ENCODE results near the gene MMP24OS. TPM values are rescaled to one million over a fixed set of nuclear protein-coding genes. Genes with fewer than 3 reads are reported as not detected.

The MMP24OS gene
- total RNA-seq, 1 experiment from 2014 or later: 59.6 TPM

DNA sequence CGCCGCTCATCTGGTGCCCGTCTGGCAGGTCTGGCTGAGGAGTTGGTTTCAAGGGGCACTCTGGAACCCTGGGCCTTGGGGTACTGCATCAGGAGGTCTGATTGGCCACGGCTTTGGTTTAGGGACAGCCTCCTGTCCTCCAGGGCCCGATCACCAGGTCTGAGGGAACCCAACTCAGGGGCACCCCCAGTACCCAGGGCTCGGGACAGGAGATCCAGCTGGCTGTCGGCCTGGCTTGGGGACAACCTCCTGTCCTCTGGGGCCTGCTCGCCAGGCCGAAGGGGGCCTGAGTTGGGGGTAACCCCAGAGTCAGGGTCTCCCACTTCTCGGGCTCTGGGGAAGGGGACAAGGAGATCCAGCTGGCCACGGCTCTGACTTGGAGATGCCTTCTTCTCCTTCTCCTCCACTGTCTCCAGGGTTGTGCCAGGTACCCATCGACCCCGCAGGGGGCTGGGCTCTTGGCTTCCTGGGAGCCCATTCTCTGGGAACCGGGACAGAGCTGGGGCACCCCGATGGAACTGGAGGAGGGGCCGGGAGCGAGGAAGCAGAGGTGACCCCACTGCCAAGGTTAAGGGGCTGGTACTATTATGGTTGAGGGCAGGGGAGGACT lies 9.1 kb upstream of the MMP24OS start:
- no peaks in the 10 kb centered on the region for H4K20me1 ChIP-seq (ENCODE audit: insufficient read depth)
- peaks cover 25% of the 10 kb centered on the region for H3K79me2 ChIP-seq (ENCODE audit: insufficient read depth, low read length)
- ChIA-PET RAD21 (ENCODE audit: low non-redundant PET in 1 of 2, low total read pairs in 2 of 2, uncharacterized antibody in 2 of 2, unreplicated experiment in 2 of 2) (no interaction called here), CTCF (no interaction called here), POLR2A (no interaction called here)
- no peaks in the 10 kb centered on the region for H3K27me3 ChIP-seq (ENCODE audit: insufficient read depth, low read length)
- no peak overlapping the region for H3K4me3 ChIP-seq (replicated peaks in 1 of 2; ENCODE audit: low read depth in 1 of 2, low read length in 2 of 2)
- no peak overlapping the region for H3K27ac ChIP-seq (ENCODE audit: low read depth, low read length)
- no peak overlapping the region for H3K4me2 ChIP-seq (ENCODE audit: low read length)
- peaks cover 8 to 23% of the 10 kb centered on the region in 2 experiments; a peak in 3 of 4 replicates for H3K4me1 ChIP-seq (ENCODE audit: control insufficient read depth in 1 of 2, insufficient read depth in 2 of 2, low read length in 2 of 2)
- DNase-seq (ENCODE audit: low read depth, low spot score) (no peak), ATAC-seq (no peak)
- no TSS peak for BruUV-seq (replicated peaks)
- peaks cover 2 to 9% of the 10 kb centered on the region in 2 experiments; a peak in 3 of 4 replicates for H3K36me3 ChIP-seq (ENCODE audit: control insufficient read depth in 1 of 2, insufficient read depth in 2 of 2, low read length in 2 of 2)
- no peaks in the 10 kb centered on the region for H3K9me3 ChIP-seq (ENCODE audit: control insufficient read depth in 1 of 2, insufficient read depth in 1 of 2, low read depth in 1 of 2, low read length in 2 of 2)
- H2AFZ ChIP-seq (ENCODE audit: low read depth, low read length, poor library complexity, severe bottlenecking): no peak overlapping the region
- H3K9me2 ChIP-seq (ENCODE audit: insufficient read depth): no peaks in the 10 kb centered on the region
- H3K9ac ChIP-seq (ENCODE audit: low read length): no peak overlapping the region
- intact Hi-C loops (cut with micrococcal nuclease): no loop called here
- TF ChIP-seq, protein P1, sequence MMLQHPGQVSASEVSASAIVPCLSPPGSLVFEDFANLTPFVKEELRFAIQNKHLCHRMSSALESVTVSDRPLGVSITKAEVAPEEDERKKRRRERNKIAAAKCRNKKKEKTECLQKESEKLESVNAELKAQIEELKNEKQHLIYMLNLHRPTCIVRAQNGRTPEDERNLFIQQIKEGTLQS (IDR thresholded peaks at IDR 0.05): no peak
- TF ChIP-seq, protein P2, sequence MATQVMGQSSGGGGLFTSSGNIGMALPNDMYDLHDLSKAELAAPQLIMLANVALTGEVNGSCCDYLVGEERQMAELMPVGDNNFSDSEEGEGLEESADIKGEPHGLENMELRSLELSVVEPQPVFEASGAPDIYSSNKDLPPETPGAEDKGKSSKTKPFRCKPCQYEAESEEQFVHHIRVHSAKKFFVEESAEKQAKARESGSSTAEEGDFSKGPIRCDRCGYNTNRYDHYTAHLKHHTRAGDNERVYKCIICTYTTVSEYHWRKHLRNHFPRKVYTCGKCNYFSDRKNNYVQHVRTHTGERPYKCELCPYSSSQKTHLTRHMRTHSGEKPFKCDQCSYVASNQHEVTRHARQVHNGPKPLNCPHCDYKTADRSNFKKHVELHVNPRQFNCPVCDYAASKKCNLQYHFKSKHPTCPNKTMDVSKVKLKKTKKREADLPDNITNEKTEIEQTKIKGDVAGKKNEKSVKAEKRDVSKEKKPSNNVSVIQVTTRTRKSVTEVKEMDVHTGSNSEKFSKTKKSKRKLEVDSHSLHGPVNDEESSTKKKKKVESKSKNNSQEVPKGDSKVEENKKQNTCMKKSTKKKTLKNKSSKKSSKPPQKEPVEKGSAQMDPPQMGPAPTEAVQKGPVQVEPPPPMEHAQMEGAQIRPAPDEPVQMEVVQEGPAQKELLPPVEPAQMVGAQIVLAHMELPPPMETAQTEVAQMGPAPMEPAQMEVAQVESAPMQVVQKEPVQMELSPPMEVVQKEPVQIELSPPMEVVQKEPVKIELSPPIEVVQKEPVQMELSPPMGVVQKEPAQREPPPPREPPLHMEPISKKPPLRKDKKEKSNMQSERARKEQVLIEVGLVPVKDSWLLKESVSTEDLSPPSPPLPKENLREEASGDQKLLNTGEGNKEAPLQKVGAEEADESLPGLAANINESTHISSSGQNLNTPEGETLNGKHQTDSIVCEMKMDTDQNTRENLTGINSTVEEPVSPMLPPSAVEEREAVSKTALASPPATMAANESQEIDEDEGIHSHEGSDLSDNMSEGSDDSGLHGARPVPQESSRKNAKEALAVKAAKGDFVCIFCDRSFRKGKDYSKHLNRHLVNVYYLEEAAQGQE (IDR thresholded peaks at IDR 0.05; ENCODE audit: low read depth): no peak
- TF ChIP-seq ELF1 (IDR thresholded peaks at IDR 0.05; ENCODE audit: borderline replicate concordance, low read depth) (no peak), RAD21 (IDR thresholded peaks at IDR 0.05; ENCODE audit: low read depth) (no peak), CEBPB (IDR thresholded peaks at IDR 0.05; ENCODE audit: low read depth) (no peak), SIN3A (IDR thresholded peaks at IDR 0.05; ENCODE audit: low read depth) (no peak), SP1 (IDR thresholded peaks at IDR 0.05; ENCODE audit: low read depth) (no peak), POLR2AphosphoS5 (IDR thresholded peaks at IDR 0.05; ENCODE audit: low read depth, low read length) (no peak), SRF (IDR thresholded peaks at IDR 0.05; ENCODE audit: low read depth) (no peak)
- TF ChIP-seq, protein P3, sequence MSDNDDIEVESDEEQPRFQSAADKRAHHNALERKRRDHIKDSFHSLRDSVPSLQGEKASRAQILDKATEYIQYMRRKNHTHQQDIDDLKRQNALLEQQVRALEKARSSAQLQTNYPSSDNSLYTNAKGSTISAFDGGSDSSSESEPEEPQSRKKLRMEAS (IDR thresholded peaks at IDR 0.05): no peak

Measured in HCT116 (cell line).